ENCODE results near the gene APCDD1. TPM values are rescaled to one million over a fixed set of nuclear protein-coding genes. Genes with fewer than 3 reads are reported as not detected.

The APCDD1 gene
- total RNA-seq, 1 experiment from 2014 or later = 355 TPM

DNA sequence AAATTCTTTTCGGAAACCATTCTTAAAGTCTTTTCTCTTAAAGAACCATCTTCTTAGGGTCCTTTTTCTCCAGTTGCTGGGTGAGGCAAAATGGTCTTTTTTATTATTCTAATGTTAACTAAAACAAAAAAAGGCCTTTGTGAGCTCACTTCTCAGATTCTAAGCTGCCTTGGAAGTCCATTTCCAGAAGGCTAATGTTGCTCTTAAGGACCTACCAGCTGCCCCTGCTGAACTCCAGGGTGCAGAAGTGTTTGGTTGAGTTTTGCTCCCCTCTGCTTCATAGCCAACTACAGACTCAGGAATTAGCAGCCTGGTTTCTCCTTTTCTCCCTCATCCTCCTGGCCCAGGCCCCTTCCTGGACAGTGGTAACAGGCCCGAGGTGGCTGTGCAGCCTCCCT is 23.4 kb downstream of the APCDD1 start:
- ChIA-PET CTCF (no interaction called here), POLR2A (ENCODE audit: low non-redundant PET) (interaction anchor here (1.1 to 1.2 kb wide), 3 partner anchors 10 to 14 kb away, joined by 3 read pairs; no protein-coding TSS in a partner anchor)
- no peak for DNase-seq (ENCODE audit: low spot score)
- BruUV-seq (replicated peaks) = no TSS peak
- TF ChIP-seq EZH2 (IDR thresholded peaks at IDR 0.05; ENCODE audit: borderline replicate concordance, low read depth, low read length, poor library complexity, severe bottlenecking) = no peak
- intact Hi-C loops (cut with micrococcal nuclease; ENCODE audit: unreplicated experiment) = loop anchor here (2.0 kb wide), 1 partner anchor 41 kb away; no protein-coding TSS in a partner anchor
- Histone ChIP-seq H3K4me1 (ENCODE audit: insufficient read depth, low read length, poor library complexity, severe bottlenecking) (peaks cover 79% of the 10 kb centered on the region), H3K27me3 (replicated peaks; ENCODE audit: insufficient read depth, low read depth, low read length, poor library complexity) (no peaks in the 10 kb centered on the region), H3K36me3 (ENCODE audit: insufficient read depth, low read length, poor library complexity, severe bottlenecking) (peaks cover 91% of the 10 kb centered on the region), H3K9me3 (ENCODE audit: low read depth, low read length, poor library complexity, severe bottlenecking) (no peaks in the 10 kb centered on the region), H3K4me3 (ENCODE audit: low read depth, low read length, poor library complexity, severe bottlenecking) (no peak overlapping the region), H3K27ac (ENCODE audit: low read depth, low read length, poor library complexity, severe bottlenecking) (peak overlapping the region; percentile 100)

DNA sequence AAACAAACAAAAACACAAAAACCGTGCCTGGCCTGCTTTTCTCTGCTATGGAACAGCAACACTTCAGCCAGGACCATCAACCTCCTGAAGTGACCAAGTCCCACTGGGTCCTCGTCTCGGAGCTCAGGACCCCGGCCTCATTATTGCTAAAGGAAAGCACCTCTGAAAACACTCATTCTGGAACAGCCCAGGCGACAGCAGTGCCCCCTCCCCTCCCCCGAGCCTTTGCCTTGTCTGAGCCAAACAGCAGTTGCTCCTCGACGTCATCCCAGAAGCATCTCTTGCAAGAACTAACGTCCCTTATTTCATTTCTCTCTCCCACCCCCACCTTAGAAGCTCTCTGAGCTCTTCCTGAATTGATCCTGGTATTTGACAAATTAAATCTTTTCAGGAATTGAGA is 27.4 kb downstream of the APCDD1 start:
- Histone ChIP-seq H3K9me3 (ENCODE audit: low read depth, low read length, poor library complexity, severe bottlenecking) (no peaks in the 10 kb centered on the region), H3K4me3 (ENCODE audit: low read depth, low read length, poor library complexity, severe bottlenecking) (no peak overlapping the region), H3K27ac (ENCODE audit: low read depth, low read length, poor library complexity, severe bottlenecking) (peak overlapping the region; percentile 40), H3K36me3 (ENCODE audit: insufficient read depth, low read length, poor library complexity, severe bottlenecking) (peaks cover 96% of the 10 kb centered on the region), H3K27me3 (replicated peaks; ENCODE audit: insufficient read depth, low read depth, low read length, poor library complexity) (no peaks in the 10 kb centered on the region), H3K4me1 (ENCODE audit: insufficient read depth, low read length, poor library complexity, severe bottlenecking) (peaks cover 61% of the 10 kb centered on the region)
- intact Hi-C loops (cut with micrococcal nuclease; ENCODE audit: unreplicated experiment) = no loop called here
- ChIA-PET POLR2A (ENCODE audit: low non-redundant PET) (interaction anchor here (0.6 kb wide), 1 partner anchor 201 kb away, joined by 4 read pairs; no protein-coding TSS in a partner anchor), CTCF (no interaction called here)
- no TSS peak for BruUV-seq (replicated peaks)
- DNase-seq (ENCODE audit: low spot score) = peak; percentile 3
- no peak for TF ChIP-seq EZH2 (IDR thresholded peaks at IDR 0.05; ENCODE audit: borderline replicate concordance, low read depth, low read length, poor library complexity, severe bottlenecking)
- TF ChIP-seq, protein P1, sequence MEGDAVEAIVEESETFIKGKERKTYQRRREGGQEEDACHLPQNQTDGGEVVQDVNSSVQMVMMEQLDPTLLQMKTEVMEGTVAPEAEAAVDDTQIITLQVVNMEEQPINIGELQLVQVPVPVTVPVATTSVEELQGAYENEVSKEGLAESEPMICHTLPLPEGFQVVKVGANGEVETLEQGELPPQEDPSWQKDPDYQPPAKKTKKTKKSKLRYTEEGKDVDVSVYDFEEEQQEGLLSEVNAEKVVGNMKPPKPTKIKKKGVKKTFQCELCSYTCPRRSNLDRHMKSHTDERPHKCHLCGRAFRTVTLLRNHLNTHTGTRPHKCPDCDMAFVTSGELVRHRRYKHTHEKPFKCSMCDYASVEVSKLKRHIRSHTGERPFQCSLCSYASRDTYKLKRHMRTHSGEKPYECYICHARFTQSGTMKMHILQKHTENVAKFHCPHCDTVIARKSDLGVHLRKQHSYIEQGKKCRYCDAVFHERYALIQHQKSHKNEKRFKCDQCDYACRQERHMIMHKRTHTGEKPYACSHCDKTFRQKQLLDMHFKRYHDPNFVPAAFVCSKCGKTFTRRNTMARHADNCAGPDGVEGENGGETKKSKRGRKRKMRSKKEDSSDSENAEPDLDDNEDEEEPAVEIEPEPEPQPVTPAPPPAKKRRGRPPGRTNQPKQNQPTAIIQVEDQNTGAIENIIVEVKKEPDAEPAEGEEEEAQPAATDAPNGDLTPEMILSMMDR (conservative IDR thresholded peaks at IDR 0.05; ENCODE audit: low read depth, low read length) = no peak

DNA sequence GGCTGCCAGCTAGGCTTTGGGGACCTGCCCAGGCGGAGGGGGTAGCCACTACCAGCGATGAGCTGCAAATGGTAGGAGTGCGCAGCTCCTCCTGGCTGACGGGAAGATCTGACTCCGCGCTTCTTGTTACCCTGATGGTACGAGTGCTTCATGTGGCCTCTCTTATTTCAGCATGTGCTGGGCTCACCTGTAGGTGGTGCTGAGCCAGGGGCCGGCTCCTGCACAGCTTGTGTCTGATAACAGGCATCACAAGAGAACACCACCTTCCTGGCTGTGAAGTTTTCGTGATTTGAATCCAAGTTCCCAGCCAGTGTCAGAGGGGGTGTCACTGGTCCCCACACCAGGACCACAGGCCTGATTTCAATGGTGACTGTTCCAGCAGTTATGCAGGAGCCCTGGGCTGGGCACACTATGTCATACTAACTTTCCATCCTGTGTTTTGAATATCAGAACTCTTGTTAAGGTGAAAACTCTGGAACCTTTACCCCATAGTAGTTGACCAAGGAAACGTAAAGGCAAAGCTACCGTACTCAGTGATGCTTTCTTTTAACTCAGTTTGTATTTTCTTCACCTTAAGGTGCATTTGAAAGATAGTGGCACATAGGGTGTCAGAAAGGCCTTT is 28.0 kb downstream of the APCDD1 start:
- Histone ChIP-seq H3K4me3 (ENCODE audit: low read depth, low read length, poor library complexity, severe bottlenecking) (no peak overlapping the region), H3K36me3 (ENCODE audit: insufficient read depth, low read length, poor library complexity, severe bottlenecking) (peaks cover 98% of the 10 kb centered on the region), H3K9me3 (ENCODE audit: low read depth, low read length, poor library complexity, severe bottlenecking) (no peaks in the 10 kb centered on the region), H3K4me1 (ENCODE audit: insufficient read depth, low read length, poor library complexity, severe bottlenecking) (peaks cover 63% of the 10 kb centered on the region), H3K27ac (ENCODE audit: low read depth, low read length, poor library complexity, severe bottlenecking) (peak overlapping the region; percentile 40), H3K27me3 (replicated peaks; ENCODE audit: insufficient read depth, low read depth, low read length, poor library complexity) (no peaks in the 10 kb centered on the region)
- DNase-seq (ENCODE audit: low spot score) = peak; percentile 0
- ChIA-PET POLR2A (ENCODE audit: low non-redundant PET) (interaction anchor here (0.6 kb wide), 1 partner anchor 201 kb away, joined by 4 read pairs; no protein-coding TSS in a partner anchor), CTCF (no interaction called here)
- TF ChIP-seq EZH2 (IDR thresholded peaks at IDR 0.05; ENCODE audit: borderline replicate concordance, low read depth, low read length, poor library complexity, severe bottlenecking) = no peak
- TF ChIP-seq, protein P1 (conservative IDR thresholded peaks at IDR 0.05; ENCODE audit: low read depth, low read length) = no peak
- intact Hi-C loops (cut with micrococcal nuclease; ENCODE audit: unreplicated experiment) = no loop called here
- no TSS peak for BruUV-seq (replicated peaks)
